A549 (cell line): ENCODE results near the gene SRD5A3. TPM values are rescaled to one million over a fixed set of nuclear protein-coding genes. Genes with fewer than 3 reads are reported as not detected.

Experiments
- ATAC-seq, 2 experiments: fragments of 200-7000 bp in 1 of 2; fragments of >200 bp in 1 of 2; cut with Nextera tagmentation in 1 of 2; cut with Tn5 transposase in 1 of 2; 3 replicates each; pipeline versions ENCODE4 v1.8.0 to v1.9.1; 2018 to 2020; ENCODE audit warnings: mild to moderate bottlenecking in 1 of 2, moderate library complexity in 1 of 2
- CTCF ChIA-PET: fragments of 300-600 bp; sonication (Branson Sonifier 250); formaldehyde crosslinking; extraction: SDS; loops from one replicate; lab custom pipeline; 2021; ENCODE audit warnings: antibody characterized with exemption, inconsistent platforms; lab: Yijun Ruan, JAX
- POLR2A ChIA-PET: fragments of 350-600 bp; formaldehyde crosslinking; extraction: SDS; loops from one replicate; lab custom pipeline; 2021; ENCODE audit warnings: antibody characterized with exemption, inconsistent platforms; lab: Yijun Ruan, JAX
- DNase-seq, 2 experiments: peaks; one replicate each; pipeline versions ENCODE4 v3.0.0 to v3.0.0-alpha.2; 2011 to 2016; ENCODE audit warnings: low read depth in 1 of 2, low spot score in 1 of 2
- FAIRE-seq: peaks from 2 replicates; lab custom pipeline; 2011; peaks lifted over from hg19 to GRCh38; lab: Jason Lieb, UNC
- H3K27ac ChIP-seq, 2 experiments: fragments of >200 bp; sonication (Bioruptor Twin); formaldehyde crosslinking; 3 replicates each; pipeline ENCODE4 v1.5.1; 2016 to 2017
- H3K4me1 ChIP-seq: fragments of >200 bp; sonication (Bioruptor Twin); formaldehyde crosslinking; 3 replicates; pipeline ENCODE4 v1.6.1; 2016
- H3K4me2 ChIP-seq: fragments of >200 bp; sonication (Bioruptor Twin); formaldehyde crosslinking; 3 replicates; pipeline ENCODE4 v1.6.1; 2016
- H3K4me3 ChIP-seq: fragments of >200 bp; sonication (Bioruptor Twin); formaldehyde crosslinking; 3 replicates; pipeline ENCODE4 v1.5.1; 2016
- H3K9me3 ChIP-seq: fragments of >200 bp; sonication (Bioruptor Twin); formaldehyde crosslinking; 3 replicates; pipeline ENCODE4 v1.6.1; 2016
- BHLHE40 ChIP-seq: IDR thresholded peaks from 2 replicates; pipeline ENCODE4 v1.6.1; 2012; ENCODE audit warnings: low read depth, low read length, inconsistent platforms
- CEBPB ChIP-seq, 2 experiments: fragments of >200 bp in 1 of 2; sonication (Bioruptor Twin) in 1 of 2; formaldehyde crosslinking in 1 of 2; IDR thresholded peaks; 2 replicates each; pipeline ENCODE4 v1.6.1; 2012 to 2016
- E2F6 ChIP-seq: IDR thresholded peaks from 2 replicates; pipeline ENCODE4 v1.6.1; 2012; ENCODE audit warnings: low read depth, borderline replicate concordance
- EHF ChIP-seq: fragments of 250-450 bp; sonication (Bioruptor Pico); IDR thresholded peaks from 2 replicates; pipeline ENCODE4 v1.5.0; 2020; ENCODE audit warnings: mild to moderate bottlenecking
- EHMT2 ChIP-seq: fragments of 200-600 bp; sonication (generic); IDR thresholded peaks from 2 replicates; pipeline ENCODE4 v1.6.1; 2016; ENCODE audit warnings: antibody characterized with exemption, low read depth, mild to moderate bottlenecking, moderate library complexity
- EP300 ChIP-seq, 2 experiments: fragments of >200 bp; sonication (Bioruptor Twin); formaldehyde crosslinking; IDR thresholded peaks; 2 replicates in 1 of 2; 3 replicates in 1 of 2; pipeline ENCODE4 v1.6.1; 2016 to 2017
- ESRRA ChIP-seq: fragments of 150-350 bp; IDR thresholded peaks from 2 replicates; pipeline ENCODE4 v1.6.1; 2014; ENCODE audit warnings: mild to moderate bottlenecking, low read length, borderline replicate concordance
- GATA3 ChIP-seq: IDR thresholded peaks from 2 replicates; pipeline ENCODE4 v1.6.1; 2012; ENCODE audit warnings: borderline replicate concordance
- HDAC2 ChIP-seq: fragments of 200-600 bp; sonication (generic); IDR thresholded peaks from 2 replicates; pipeline ENCODE4 v1.6.1; 2016
- HEYL ChIP-seq: fragments of 250-450 bp; sonication (Bioruptor Pico); IDR thresholded peaks from 2 replicates; pipeline ENCODE4 v1.8.0; 2021; ENCODE audit warnings: mild to moderate bottlenecking, moderate library complexity
- HOXB13 ChIP-seq: fragments of 250-450 bp; sonication (Bioruptor Pico); IDR thresholded peaks from 2 replicates; pipeline ENCODE4 v1.5.0; 2020; ENCODE audit warnings: low read depth, mild to moderate bottlenecking, moderate library complexity
- MAFK ChIP-seq: fragments of 450-650 bp; IDR thresholded peaks from 2 replicates; pipeline ENCODE4 v1.6.1; 2014; ENCODE audit not compliant: partially characterized antibody
- MYC ChIP-seq: IDR thresholded peaks from 2 replicates; pipeline ENCODE4 v1.6.1; 2012; ENCODE audit warnings: mild to moderate bottlenecking, inconsistent platforms, low read length, improper control_type of control experiment, borderline replicate concordance
- NPAS2 ChIP-seq: fragments of 250-450 bp; sonication (Bioruptor Pico); IDR thresholded peaks from 2 replicates; pipeline ENCODE4 v1.8.0; 2022; ENCODE audit warnings: mild to moderate bottlenecking, moderate library complexity, borderline replicate concordance
- PBX3 ChIP-seq: IDR thresholded peaks from 2 replicates; pipeline ENCODE4 v1.6.1; 2012
- PHF8 ChIP-seq: fragments of 200-600 bp; sonication (generic); IDR thresholded peaks from 2 replicates; pipeline ENCODE4 v1.6.1; 2016; ENCODE audit warnings: low read depth, mild to moderate bottlenecking, antibody characterized with exemption, moderate library complexity, borderline replicate concordance
- POLR2A ChIP-seq: IDR thresholded peaks from 2 replicates; pipeline ENCODE4 v1.6.1; 2012; ENCODE audit warnings: mild to moderate bottlenecking, low read length
- POLR2AphosphoS2 ChIP-seq: conservative IDR thresholded peaks from 2 replicates; pipeline ENCODE4 v1.6.1; 2012; ENCODE audit warnings: low read length, improper control_type of control experiment, inconsistent platforms
- RARB ChIP-seq: fragments of 250-450 bp; sonication (Bioruptor Pico); IDR thresholded peaks from 2 replicates; pipeline ENCODE4 v1.8.0; 2021; ENCODE audit warnings: mild to moderate bottlenecking, moderate library complexity
- RNF2 ChIP-seq: fragments of 200-600 bp; sonication (generic); IDR thresholded peaks from 2 replicates; pipeline ENCODE4 v1.6.1; 2016; ENCODE audit warnings: low read depth, mild to moderate bottlenecking, antibody characterized with exemption, moderate library complexity, borderline replicate concordance
- WGBS: methylation state at CpG from one replicate; pipeline ENCODE4 v1.1.6; 2017; ENCODE audit errors: missing lambda C conversion rate; 5-methylcytosine and 5-hydroxymethylcytosine counted together
- polyA plus RNA-seq, 4 experiments: library from polyadenylated mRNA; depleted of rRNA in 3 of 4; stranded (reverse); fragments of >200 nt; fragmentation: RNase III in 1 of 4; extraction: RNeasy Plus Mini Kit Qiagen cat#74134 plus additional on column Dnase treatment in 1 of 4; gene quantifications; 2 replicates in 3 of 4; 3 replicates in 1 of 4; pipeline ENCODE4 v1.2.3, GENCODE V29; 2011 to 2017
- TF ChIP-seq, protein P1 (sequence below): fragments of 450-650 bp; IDR thresholded peaks from 2 replicates; pipeline ENCODE4 v1.6.1; 2014; ENCODE audit warnings: antibody characterized with exemption

The SRD5A3 gene
- polyA plus RNA-seq, 2 of the 4 experiments (the other 2 are of a cell fraction): 5.9 to 11.1 TPM

- no peak overlapping the region; a peak in 1 of 6 replicates for H3K27ac ChIP-seq
- FAIRE-seq (no peak), DNase-seq (peak in 1 of 2 experiments; percentile 20), ATAC-seq (peak; percentile 30 to 45; a peak in 3 of 6 replicates)
- TF ChIP-seq RARB (CRISPR knock-in tag) (no peak), POLR2A (no peak), CEBPB (IDR thresholded peaks at IDR 0.05) (no peak; a peak in 1 of 4 replicates), PHF8 (no peak), E2F6 (no peak), EHF (CRISPR knock-in tag) (no peak), HDAC2 (no peak), ESRRA (no peak), PBX3 (no peak), MYC (no peak), RNF2 (no peak), POLR2AphosphoS2 (no peak)
- H3K9me3 ChIP-seq: no peaks in the 10 kb centered on the region
- H3K4me1 ChIP-seq: peaks cover 21% of the 10 kb centered on the region
- ChIA-PET CTCF (interaction anchor here (3.4 kb wide), 1 partner anchor 11 kb away, joined by 17 read pairs; the partner anchor contains the start of gene SRD5A3), POLR2A (no interaction called here)
- no peak overlapping the region for H3K4me3 ChIP-seq
- H3K4me2 ChIP-seq: peak overlapping the region; percentile 37; the same call in 2 of the 3 replicates
- WGBS: 31% methylated on average over 5 of the region's 5 CpGs
These were observed 11.0 kb downstream of the SRD5A3 start for GRCh38 chr4:55356991-55357461.

GRCh38 chr4:55358246-55358645, 12.2 kb downstream of the SRD5A3 start:
- TF ChIP-seq BHLHE40 (no peak), NPAS2 (CRISPR knock-in tag) (no peak), HEYL (no peak), EHMT2 (no peak), RNF2 (no peak), GATA3 (no peak), HOXB13 (no peak), RARB (CRISPR knock-in tag) (no peak), EP300 (IDR thresholded peaks at IDR 0.05) (no peak)
- TF ChIP-seq, protein P1, sequence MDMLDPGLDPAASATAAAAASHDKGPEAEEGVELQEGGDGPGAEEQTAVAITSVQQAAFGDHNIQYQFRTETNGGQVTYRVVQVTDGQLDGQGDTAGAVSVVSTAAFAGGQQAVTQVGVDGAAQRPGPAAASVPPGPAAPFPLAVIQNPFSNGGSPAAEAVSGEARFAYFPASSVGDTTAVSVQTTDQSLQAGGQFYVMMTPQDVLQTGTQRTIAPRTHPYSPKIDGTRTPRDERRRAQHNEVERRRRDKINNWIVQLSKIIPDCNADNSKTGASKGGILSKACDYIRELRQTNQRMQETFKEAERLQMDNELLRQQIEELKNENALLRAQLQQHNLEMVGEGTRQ: no peak
- Histone ChIP-seq H3K4me1 (peaks cover 21% of the 10 kb centered on the region), H3K27ac (no peak overlapping the region; a peak in 1 of 6 replicates), H3K9me3 (no peaks in the 10 kb centered on the region), H3K4me3 (no peak overlapping the region), H3K4me2 (no peak overlapping the region)
- WGBS: 100% methylated on average over 2 of the region's 2 CpGs
- no peak for DNase-seq
- POLR2A ChIA-PET: no interaction called here
- no peak for ATAC-seq
- no peak for FAIRE-seq
- CTCF ChIA-PET: interaction anchor here (1.9 kb wide), 1 partner anchor 12 kb away, joined by 7 read pairs; the partner anchor contains the start of gene SRD5A3

DNA sequence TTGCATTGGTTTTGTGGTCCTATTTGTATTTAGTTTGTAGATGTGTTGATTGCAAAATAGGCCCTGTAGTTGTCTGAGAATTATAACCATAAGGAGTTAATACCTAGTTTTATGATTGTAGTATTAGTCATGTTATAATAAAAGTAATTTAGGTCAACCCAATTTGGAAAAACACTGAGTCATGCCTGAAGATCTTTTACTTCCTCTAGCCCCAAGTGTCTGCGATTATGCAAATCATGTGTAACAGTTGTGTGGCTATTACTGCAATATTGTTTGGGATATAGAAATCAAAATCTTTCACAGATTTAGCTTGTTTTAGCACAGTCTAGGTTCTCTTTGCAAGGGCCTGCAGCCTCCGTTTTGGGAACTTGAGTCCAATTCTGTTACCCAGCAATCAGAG, 12.6 kb downstream of the SRD5A3 start:
- WGBS: 35% methylated on average over 2 of the region's 2 CpGs
- Histone ChIP-seq H3K4me1 (peaks cover 21% of the 10 kb centered on the region), H3K4me3 (no peak overlapping the region), H3K9me3 (no peaks in the 10 kb centered on the region), H3K27ac (no peak overlapping the region), H3K4me2 (no peak overlapping the region)
- DNase-seq (no peak), FAIRE-seq (no peak), ATAC-seq (no peak)
- CTCF ChIA-PET: interaction anchor here (1.9 kb wide), 1 partner anchor 12 kb away, joined by 7 read pairs; the partner anchor contains the start of gene SRD5A3
- TF ChIP-seq MAFK: peak; percentile 18
- TF ChIP-seq HOXB13: no peak
- POLR2A ChIA-PET: no interaction called here
